Body of pancreas (tissue), 4 donors: Measurements from ENCODE around the gene KRTAP2-3.

ENCODE experiments used
- CTCF ChIP-seq, 7 experiments: fragments of 450-650 bp in 4 of 7; fragments of 200-600 bp in 3 of 7; sonication (generic) in 3 of 7; IDR thresholded peaks; one replicate each; pipeline ENCODE4 v1.5.1; 2016 to 2019; ENCODE audit warnings: antibody characterized with exemption in 7 of 7
- POLR2A ChIP-seq, 3 donors: fragments of 450-650 bp; IDR thresholded peaks; one replicate each; pipeline ENCODE4 v1.6.1; 2016; ENCODE audit warnings: antibody characterized with exemption in 3 of 3, mild to moderate bottlenecking in 2 of 3

- TF ChIP-seq CTCF (IDR thresholded peaks at IDR 0.05) (no peak), POLR2A (IDR thresholded peaks at IDR 0.05) (no peak)
Measured at GRCh38 chr17:41015454-41015853, 44.5 kb downstream of the KRTAP2-3 start.
